Measurements from ENCODE around the gene CHCHD5.
"Not testable (repeated sequence)": the region's sequence is repeated elsewhere in the genome, so short reads cannot be mapped to it uniquely, and the experiment has no call there.

CHCHD5 gene, protein sequence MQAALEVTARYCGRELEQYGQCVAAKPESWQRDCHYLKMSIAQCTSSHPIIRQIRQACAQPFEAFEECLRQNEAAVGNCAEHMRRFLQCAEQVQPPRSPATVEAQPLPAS

DNA sequence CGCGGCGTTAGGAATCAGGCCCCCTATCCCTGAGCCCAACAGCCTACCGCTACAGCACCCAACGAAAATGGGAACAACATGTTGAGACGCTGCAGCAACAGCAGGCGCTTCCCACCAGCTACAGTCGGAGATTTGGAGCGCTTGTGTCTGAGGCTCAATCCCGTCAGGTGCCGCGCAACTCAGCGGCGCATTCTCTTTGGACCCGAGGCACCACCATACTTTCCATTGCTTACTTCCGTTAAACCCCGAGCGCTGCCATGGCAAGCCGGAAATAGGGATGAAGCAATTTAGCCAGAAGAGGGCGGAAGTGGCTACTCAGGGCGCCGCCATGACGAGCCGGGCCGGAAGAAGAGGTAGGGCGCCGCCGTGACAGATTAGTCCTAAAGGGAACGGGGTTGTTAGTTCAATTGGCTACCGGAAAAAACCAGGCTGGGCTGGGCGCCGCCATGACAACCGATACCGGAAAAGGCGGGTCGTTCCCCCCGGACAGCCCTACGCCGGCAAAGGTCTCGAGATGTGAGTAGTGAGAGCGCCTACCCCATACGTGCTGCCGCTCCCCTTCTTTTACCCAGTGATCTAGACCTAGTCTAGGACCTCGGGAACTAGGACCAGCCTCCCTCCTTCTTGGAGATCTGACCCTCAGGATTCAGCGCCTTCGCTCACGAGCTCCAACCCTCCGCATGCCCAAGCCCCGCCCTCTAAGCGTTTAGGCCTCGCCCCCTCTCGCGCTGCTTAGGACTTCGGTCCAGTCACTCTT lies at the start of gene CHCHD5:
Gene CHCHD5, plus strand, starts transcription at position 476 of the 757 bp plus-strand sequence. Its CDS starts 39 bp downstream, at position 515.
- Mint-ChIP-seq H3K36me3 (ENCODE audit: low read depth) (peaks cover 23% of the 10 kb centered on the region), H3K9me3 (no peaks in the 10 kb centered on the region), H3K4me1 (peaks cover 29% of the 10 kb centered on the region), H3K4me3 (peak within 1 kb of the TSS; percentile 91), H3K27me3 (ENCODE audit: low read depth, poor library complexity) (peaks cover 3% of the 10 kb centered on the region), H3K27ac (peak within 1 kb of the TSS; percentile 99)
- peak; percentile 86 for DNase-seq
- TF ChIP-seq, protein P1, sequence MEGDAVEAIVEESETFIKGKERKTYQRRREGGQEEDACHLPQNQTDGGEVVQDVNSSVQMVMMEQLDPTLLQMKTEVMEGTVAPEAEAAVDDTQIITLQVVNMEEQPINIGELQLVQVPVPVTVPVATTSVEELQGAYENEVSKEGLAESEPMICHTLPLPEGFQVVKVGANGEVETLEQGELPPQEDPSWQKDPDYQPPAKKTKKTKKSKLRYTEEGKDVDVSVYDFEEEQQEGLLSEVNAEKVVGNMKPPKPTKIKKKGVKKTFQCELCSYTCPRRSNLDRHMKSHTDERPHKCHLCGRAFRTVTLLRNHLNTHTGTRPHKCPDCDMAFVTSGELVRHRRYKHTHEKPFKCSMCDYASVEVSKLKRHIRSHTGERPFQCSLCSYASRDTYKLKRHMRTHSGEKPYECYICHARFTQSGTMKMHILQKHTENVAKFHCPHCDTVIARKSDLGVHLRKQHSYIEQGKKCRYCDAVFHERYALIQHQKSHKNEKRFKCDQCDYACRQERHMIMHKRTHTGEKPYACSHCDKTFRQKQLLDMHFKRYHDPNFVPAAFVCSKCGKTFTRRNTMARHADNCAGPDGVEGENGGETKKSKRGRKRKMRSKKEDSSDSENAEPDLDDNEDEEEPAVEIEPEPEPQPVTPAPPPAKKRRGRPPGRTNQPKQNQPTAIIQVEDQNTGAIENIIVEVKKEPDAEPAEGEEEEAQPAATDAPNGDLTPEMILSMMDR (IDR thresholded peaks at IDR 0.05) = no peak

- H3K4me3 Mint-ChIP-seq = no peak overlapping the region
- H3K27ac Mint-ChIP-seq = no peak overlapping the region
- peaks cover 51% of the 10 kb centered on the region for H3K36me3 Mint-ChIP-seq (ENCODE audit: low read depth)
- no peaks in the 10 kb centered on the region for H3K9me3 Mint-ChIP-seq
- DNase-seq = no peak
- no peaks in the 10 kb centered on the region for H3K27me3 Mint-ChIP-seq (ENCODE audit: low read depth, poor library complexity)
- no peaks in the 10 kb centered on the region for H3K4me1 Mint-ChIP-seq
- TF ChIP-seq, protein P1 (IDR thresholded peaks at IDR 0.05) = no peak
These were observed 49.6 kb upstream of the CHCHD5 start for GRCh38 chr2:112534826-112535225.

DNA sequence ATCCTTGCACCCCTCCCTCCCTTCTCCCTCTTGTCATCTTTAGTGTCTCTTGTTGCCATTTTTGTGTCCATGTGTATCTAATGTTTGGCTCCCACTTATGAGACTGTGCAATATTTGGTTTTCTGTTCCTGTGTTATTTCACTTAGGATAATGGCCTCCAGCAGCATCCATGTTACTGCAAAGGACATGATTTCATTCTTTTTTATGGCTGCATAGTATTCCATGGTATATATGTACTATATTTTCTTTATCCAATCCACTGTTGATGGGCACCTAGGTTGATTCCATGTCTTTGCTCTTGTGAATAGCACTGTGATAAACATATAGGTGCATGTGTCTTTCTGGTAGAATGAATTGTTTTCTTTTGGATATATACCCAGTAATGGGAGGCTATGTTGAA lies 47.7 kb upstream of the CHCHD5 start:
- H3K4me1 Mint-ChIP-seq; H3K9me3 Mint-ChIP-seq; DNase-seq; H3K27ac Mint-ChIP-seq; H3K27me3 Mint-ChIP-seq (ENCODE audit: low read depth, poor library complexity); H3K4me3 Mint-ChIP-seq: not testable (repeated sequence)
- peaks cover 38% of the 10 kb centered on the region for H3K36me3 Mint-ChIP-seq (ENCODE audit: low read depth)

- TF ChIP-seq, protein P1 (IDR thresholded peaks at IDR 0.05) = no peak
- peaks cover 7% of the 10 kb centered on the region for H3K4me1 Mint-ChIP-seq
- no peaks in the 10 kb centered on the region for H3K9me3 Mint-ChIP-seq
- peaks cover 18% of the 10 kb centered on the region for H3K36me3 Mint-ChIP-seq (ENCODE audit: low read depth)
- H3K4me3 Mint-ChIP-seq = no peak overlapping the region
- no peak overlapping the region for H3K27ac Mint-ChIP-seq
- DNase-seq = no peak
- H3K27me3 Mint-ChIP-seq (ENCODE audit: low read depth, poor library complexity) = no peaks in the 10 kb centered on the region
These were observed 45.1 kb upstream of the CHCHD5 start for GRCh38 chr2:112539306-112539705.

GRCh38 chr2:112540906-112541305 lies 43.5 kb upstream of the CHCHD5 start:
- no peaks in the 10 kb centered on the region for H3K9me3 Mint-ChIP-seq
- H3K4me3 Mint-ChIP-seq = no peak overlapping the region
- no peaks in the 10 kb centered on the region for H3K27me3 Mint-ChIP-seq (ENCODE audit: low read depth, poor library complexity)
- peaks cover 13% of the 10 kb centered on the region for H3K4me1 Mint-ChIP-seq
- no peak overlapping the region for H3K27ac Mint-ChIP-seq
- TF ChIP-seq, protein P1 (IDR thresholded peaks at IDR 0.05) = no peak
- peaks cover 9% of the 10 kb centered on the region for H3K36me3 Mint-ChIP-seq (ENCODE audit: low read depth)
- no peak for DNase-seq

GRCh38 chr2:112541315-112542122 lies 42.9 kb upstream of the CHCHD5 start:
- Mint-ChIP-seq H3K36me3 (ENCODE audit: low read depth) (peaks cover 3% of the 10 kb centered on the region), H3K4me1 (peaks cover 13% of the 10 kb centered on the region), H3K9me3 (no peaks in the 10 kb centered on the region), H3K27me3 (ENCODE audit: low read depth, poor library complexity) (no peaks in the 10 kb centered on the region), H3K4me3 (no peak overlapping the region), H3K27ac (peak overlapping the region; percentile 99)
- TF ChIP-seq, protein P1 (IDR thresholded peaks at IDR 0.05) = no peak
- peak; percentile 71 for DNase-seq
